ENCODE measurements around the gene IGF2. TPM values are rescaled to one million over a fixed set of nuclear protein-coding genes. Genes with fewer than 3 reads are reported as not detected.

IGF2 gene
- total and polyA plus RNA-seq, 2 donors (not counting 3 experiments of a cell fraction or from before 2014, with no cell fraction given): 5.7 to 21.0 TPM

- Histone ChIP-seq H3K4me3 (replicated peaks in 1 of 3; ENCODE audit: insufficient read depth in 1 of 3, low read depth in 1 of 3, low read length in 3 of 3) (no peak within 1 kb of the TSS), H3K79me2 (ENCODE audit: control insufficient read depth, insufficient read depth, low read length) (no peaks in the 10 kb centered on the region), H3K27me3 (ENCODE audit: control insufficient read depth in 2 of 2, insufficient read depth in 2 of 2, low read length in 2 of 2) (no peaks in the 10 kb centered on the region), H3K36me3 (ENCODE audit: control insufficient read depth in 2 of 2, extremely low read depth in 1 of 2, insufficient read depth in 2 of 2, low read length in 2 of 2) (no peaks in the 10 kb centered on the region), H2AFZ (ENCODE audit: low read depth, low read length) (no peak within 1 kb of the TSS), H3K9me1 (replicated peaks; ENCODE audit: control insufficient read depth, extremely low read depth, insufficient read depth, low read length) (no peaks in the 10 kb centered on the region), H4K20me1 (replicated peaks; ENCODE audit: control insufficient read depth, extremely low read depth, insufficient read depth, low read length) (no peaks in the 10 kb centered on the region), H3K4me2 (ENCODE audit: insufficient read depth, low read length) (no peak within 1 kb of the TSS), H3K27ac (ENCODE audit: insufficient read depth, low read depth, low read length) (no peak within 1 kb of the TSS), H3K9ac (replicated peaks; ENCODE audit: extremely low read depth, insufficient read depth, low read length) (no peak within 1 kb of the TSS), H3K4me1 (ENCODE audit: control insufficient read depth, extremely low read depth, insufficient read depth, low read length) (no peaks in the 10 kb centered on the region), H3K9me3 (replicated peaks; ENCODE audit: control insufficient read depth, insufficient read depth, low read length) (no peaks in the 10 kb centered on the region)
- FAIRE-seq: no peak
- BruUV-seq (replicated peaks): no TSS peak
- intact Hi-C loops (cut with micrococcal nuclease): no loop called here
- POLR2A ChIA-PET: no interaction called here
- CTCF ChIA-PET: interaction anchor here (1.5 kb wide), 1 partner anchor 20 kb away, joined by 4 read pairs; no protein-coding TSS in a partner anchor
- dilution Hi-C loops (cut with MboI; ENCODE audit: extremely low pct_ligation_motif_present, low sequenced_read_pairs): no loop called here
- TF ChIP-seq MYC (IDR thresholded peaks at IDR 0.05; ENCODE audit: low read depth, low read length) (no peak), JUN (IDR thresholded peaks at IDR 0.05; ENCODE audit: borderline replicate concordance, insufficient read depth, insufficient read length, low read depth) (no peak), POLR2AphosphoS5 (IDR thresholded peaks at IDR 0.05; ENCODE audit: insufficient read depth, low read depth, low read length) (no peak), GATA2 (IDR thresholded peaks at IDR 0.05; ENCODE audit: insufficient read depth, insufficient read length, low read depth, low read length) (no peak), EZH2 (IDR thresholded peaks at IDR 0.05; ENCODE audit: borderline replicate concordance, low read depth, low read length, severe bottlenecking) (no peak), MAX (IDR thresholded peaks at IDR 0.05; ENCODE audit: insufficient read depth, insufficient read length) (no peak), POLR2A (IDR thresholded peaks at IDR 0.05; ENCODE audit: low read depth, low read length) (no peak)
- DNase-seq (ENCODE audit: low read depth, low spot score): no peak
These were observed 32.4 kb upstream of the IGF2 start, which contains the start of gene TH for GRCh38 chr11:2171591-2172003. TH (minus strand) TSS chr11:2171815; CDS start chr11:2171786, 29 bp downstream.
